ENCODE results near the gene CXXC1. TPM values are rescaled to one million over a fixed set of nuclear protein-coding genes. Genes with fewer than 3 reads are reported as not detected.

The CXXC1 gene
- total and polyA plus RNA-seq, 2 of the 13 experiments (the other 11 are each of a cell fraction or from before 2014, with no cell fraction given), result 32.9 to 39.0 TPM

- no peak for TF ChIP-seq ZBTB44 (CRISPR knock-in tag; IDR thresholded peaks at IDR 0.05)
- TF ChIP-seq KLF13 (CRISPR knock-in tag; IDR thresholded peaks at IDR 0.05), result 0 out of 2 replicates have a peak, but pooled peaks have one; percentile 36
- TF ChIP-seq ZNF234 (CRISPR knock-in tag; conservative IDR thresholded peaks at IDR 0.05), result no peak
- no peak for TF ChIP-seq ZNF30 (CRISPR knock-in tag; IDR thresholded peaks at IDR 0.05)
- TF ChIP-seq ZNF260 (CRISPR knock-in tag; IDR thresholded peaks at IDR 0.05; ENCODE audit: borderline replicate concordance, low read depth), result no peak
- no peak for TF ChIP-seq HDAC6 (IDR thresholded peaks at IDR 0.05; ENCODE audit: low read depth, low read length)
- no peak for TF ChIP-seq ZNF704 (CRISPR knock-in tag; IDR thresholded peaks at IDR 0.05; ENCODE audit: borderline replicate concordance)
- peak; percentile 21; the same call in 1 of the 2 replicates for TF ChIP-seq ARID3A (IDR thresholded peaks at IDR 0.05; ENCODE audit: low read depth, low read length)
- TF ChIP-seq ZNF558 (CRISPR knock-in tag; IDR thresholded peaks at IDR 0.05; ENCODE audit: borderline replicate concordance), result no peak
- TF ChIP-seq DBP (CRISPR knock-in tag; IDR thresholded peaks at IDR 0.05; ENCODE audit: not compliant biosample characterization), result no peak
- TF ChIP-seq RXRA (CRISPR knock-in tag; IDR thresholded peaks at IDR 0.05), result peak; percentile 57; the same call in 1 of the 2 replicates
- peak; percentile 100 for TF ChIP-seq YY1 (IDR thresholded peaks at IDR 0.05; ENCODE audit: insufficient read depth, insufficient replicate concordance, low read depth, low read length)
- TF ChIP-seq MAX (IDR thresholded peaks at IDR 0.05), result peak; percentile 55; the same call in 1 of the 2 replicates
- 0 out of 2 replicates have a peak, but pooled peaks have one; percentile 71 for TF ChIP-seq EED (CRISPR knock-in tag; IDR thresholded peaks at IDR 0.05)
- no peak for TF ChIP-seq ETS1 (CRISPR knock-in tag; IDR thresholded peaks at IDR 0.05)
- TF ChIP-seq ZFAT (CRISPR knock-in tag; conservative IDR thresholded peaks at IDR 0.05), result no peak
- 0 out of 2 replicates have a peak, but pooled peaks have one; percentile 37 for TF ChIP-seq MAZ (IDR thresholded peaks at IDR 0.05; ENCODE audit: borderline replicate concordance, low read depth, low read length)
- TF ChIP-seq MAZ (CRISPR knock-in tag; IDR thresholded peaks at IDR 0.05; ENCODE audit: low read depth), result peak; percentile 82
- no peak for TF ChIP-seq GZF1 (CRISPR knock-in tag; IDR thresholded peaks at IDR 0.05)
- TF ChIP-seq ZNF343 (CRISPR knock-in tag; IDR thresholded peaks at IDR 0.05), result peak; percentile 79; the same call in 1 of the 2 replicates
- TF ChIP-seq BCL6 (CRISPR knock-in tag; IDR thresholded peaks at IDR 0.05), result peak; percentile 51; the same call in 1 of the 2 replicates
- peak; percentile 51; the same call in 1 of the 2 replicates for TF ChIP-seq SIX1 (CRISPR knock-in tag; IDR thresholded peaks at IDR 0.05; ENCODE audit: borderline replicate concordance)
Observed at GRCh38 chr18:50287441-50288347, at the start of gene CXXC1 (continued).
